CD4-positive, alpha-beta T cell treated with Interleukin-17A for 1 hour (primary cell): ENCODE data around the gene ZNF799.
A peak's percentile ranks its signal among the peaks of the same experiment; 100 is the strongest.
"Not testable (repeated sequence)": the region's sequence is repeated elsewhere in the genome, so short reads cannot be mapped to it uniquely, and the experiment has no call there.

ENCODE experiments used
- DNase-seq: peaks from one replicate; pipeline ENCODE4 v3.0.0-alpha.2; 2020

Gene ZNF799

GRCh38 chr19:12400633-12401502, at the start of gene ZNF799:
ZNF799 (minus strand) TSS chr19:12401271; CDS start chr19:12401070, 201 bp downstream.
- DNase-seq, result peak; percentile 85

- DNase-seq, result no peak
These were observed 49.8 kb upstream of the ZNF799 start for GRCh38 chr19:12450844-12451243.

- no peak for DNase-seq
These were observed 47.7 kb upstream of the ZNF799 start for GRCh38 chr19:12448808-12449207.

- DNase-seq, result peak; percentile 99
These were observed 39.7 kb upstream of the ZNF799 start, which contains the start of gene ZNF443 for GRCh38 chr19:12440541-12441316. ZNF443 (minus strand) TSS chr19:12441021; CDS start chr19:12440914, 107 bp downstream.

GRCh38 chr19:12439686-12440540, 38.8 kb upstream of the ZNF799 start:
- peak; percentile 46 for DNase-seq

- DNase-seq, result not testable (repeated sequence)
These were observed 29.7 kb upstream of the ZNF799 start for GRCh38 chr19:12430726-12431299.

- no peak for DNase-seq
These were observed 24.8 kb upstream of the ZNF799 start for GRCh38 chr19:12425888-12426274.

GRCh38 chr19:12425236-12425887, 24.3 kb upstream of the ZNF799 start:
- no peak for DNase-seq

- not testable (repeated sequence) for DNase-seq
These were observed 16.2 kb upstream of the ZNF799 start for GRCh38 chr19:12417273-12417672.

GRCh38 chr19:12411893-12412292, 10.8 kb upstream of the ZNF799 start:
- no peak for DNase-seq

GRCh38 chr19:12399901-12400632, 1.0 kb downstream of the ZNF799 start:
- peak; percentile 23 for DNase-seq

- DNase-seq, result not testable (repeated sequence)
These were observed 9.9 kb downstream of the ZNF799 start for GRCh38 chr19:12391148-12391547.

GRCh38 chr19:12386365-12386764, 14.7 kb downstream of the ZNF799 start:
- DNase-seq, result not testable (repeated sequence)

- no peak for DNase-seq
These were observed 20.7 kb downstream of the ZNF799 start for GRCh38 chr19:12380444-12380737.

- DNase-seq, result no peak
These were observed 21.2 kb downstream of the ZNF799 start for GRCh38 chr19:12379732-12380443.

- DNase-seq, result no peak
These were observed 27.0 kb downstream of the ZNF799 start for GRCh38 chr19:12374026-12374425.

- DNase-seq, result peak; percentile 87
These were observed 35.6 kb downstream of the ZNF799 start, which contains the start of gene ZNF442 for GRCh38 chr19:12365236-12366162. ZNF442 (minus strand) TSS chr19:12365683; CDS start chr19:12363631, 2,052 bp downstream.

GRCh38 chr19:12364391-12365235, 36.5 kb downstream of the ZNF799 start:
- no peak for DNase-seq
